ENCODE measurements around the gene UPK3B. TPM values are rescaled to one million over a fixed set of nuclear protein-coding genes. Genes with fewer than 3 reads are reported as not detected.
A peak's percentile ranks its signal among the peaks of the same experiment; 100 is the strongest.

Gene UPK3B
- total and polyA plus RNA-seq, 9 of the 15 experiments (the other 6 are each of a cell fraction or from before 2014, with no cell fraction given), result not detected

DNA sequence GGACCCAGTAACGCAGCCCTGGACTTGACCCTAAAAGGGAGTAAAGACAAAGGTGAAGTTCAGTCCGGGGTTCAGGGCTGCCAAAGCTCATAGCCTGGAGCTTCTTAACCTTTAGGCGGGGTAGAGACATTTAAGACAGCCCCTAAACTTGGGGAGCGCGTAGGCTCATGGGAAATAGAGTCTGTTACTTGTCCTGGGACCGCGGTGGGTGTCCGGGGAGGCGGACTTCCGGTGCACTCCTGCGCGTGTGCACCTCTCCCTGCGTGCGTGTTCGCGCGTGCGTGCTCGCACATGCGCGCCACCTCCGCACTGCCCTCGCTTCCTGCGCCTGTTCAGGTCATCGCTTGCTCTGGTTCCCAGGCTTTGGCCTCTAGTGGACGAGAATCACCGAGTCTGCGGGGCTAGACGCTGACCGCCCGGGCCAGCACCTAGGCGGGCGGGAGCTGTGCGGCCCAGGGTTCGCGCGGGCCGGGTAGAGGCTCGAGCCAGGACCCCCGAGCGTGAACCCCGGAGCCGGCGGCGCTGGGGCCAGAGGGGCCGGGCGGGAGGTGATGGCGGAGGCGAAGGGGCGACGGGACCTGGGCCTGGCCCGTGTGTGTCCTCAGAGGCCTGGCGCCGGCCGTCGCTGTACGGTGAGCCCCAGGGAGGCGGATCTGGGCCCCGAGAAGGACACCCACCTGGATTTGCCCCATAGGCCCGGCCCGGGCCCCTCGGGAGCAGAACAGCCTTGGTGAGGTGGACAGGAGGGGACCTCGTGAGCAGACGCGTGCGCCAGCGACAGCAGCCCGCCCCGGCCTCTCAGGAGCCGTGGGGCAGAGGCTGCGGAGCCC is 38.9 kb downstream of the UPK3B start (continued):
- TF ChIP-seq CBX5 (IDR thresholded peaks at IDR 0.05; ENCODE audit: borderline replicate concordance, low read depth), result 0 out of 2 replicates have a peak, but pooled peaks have one; percentile 16
- TF ChIP-seq, protein P1, sequence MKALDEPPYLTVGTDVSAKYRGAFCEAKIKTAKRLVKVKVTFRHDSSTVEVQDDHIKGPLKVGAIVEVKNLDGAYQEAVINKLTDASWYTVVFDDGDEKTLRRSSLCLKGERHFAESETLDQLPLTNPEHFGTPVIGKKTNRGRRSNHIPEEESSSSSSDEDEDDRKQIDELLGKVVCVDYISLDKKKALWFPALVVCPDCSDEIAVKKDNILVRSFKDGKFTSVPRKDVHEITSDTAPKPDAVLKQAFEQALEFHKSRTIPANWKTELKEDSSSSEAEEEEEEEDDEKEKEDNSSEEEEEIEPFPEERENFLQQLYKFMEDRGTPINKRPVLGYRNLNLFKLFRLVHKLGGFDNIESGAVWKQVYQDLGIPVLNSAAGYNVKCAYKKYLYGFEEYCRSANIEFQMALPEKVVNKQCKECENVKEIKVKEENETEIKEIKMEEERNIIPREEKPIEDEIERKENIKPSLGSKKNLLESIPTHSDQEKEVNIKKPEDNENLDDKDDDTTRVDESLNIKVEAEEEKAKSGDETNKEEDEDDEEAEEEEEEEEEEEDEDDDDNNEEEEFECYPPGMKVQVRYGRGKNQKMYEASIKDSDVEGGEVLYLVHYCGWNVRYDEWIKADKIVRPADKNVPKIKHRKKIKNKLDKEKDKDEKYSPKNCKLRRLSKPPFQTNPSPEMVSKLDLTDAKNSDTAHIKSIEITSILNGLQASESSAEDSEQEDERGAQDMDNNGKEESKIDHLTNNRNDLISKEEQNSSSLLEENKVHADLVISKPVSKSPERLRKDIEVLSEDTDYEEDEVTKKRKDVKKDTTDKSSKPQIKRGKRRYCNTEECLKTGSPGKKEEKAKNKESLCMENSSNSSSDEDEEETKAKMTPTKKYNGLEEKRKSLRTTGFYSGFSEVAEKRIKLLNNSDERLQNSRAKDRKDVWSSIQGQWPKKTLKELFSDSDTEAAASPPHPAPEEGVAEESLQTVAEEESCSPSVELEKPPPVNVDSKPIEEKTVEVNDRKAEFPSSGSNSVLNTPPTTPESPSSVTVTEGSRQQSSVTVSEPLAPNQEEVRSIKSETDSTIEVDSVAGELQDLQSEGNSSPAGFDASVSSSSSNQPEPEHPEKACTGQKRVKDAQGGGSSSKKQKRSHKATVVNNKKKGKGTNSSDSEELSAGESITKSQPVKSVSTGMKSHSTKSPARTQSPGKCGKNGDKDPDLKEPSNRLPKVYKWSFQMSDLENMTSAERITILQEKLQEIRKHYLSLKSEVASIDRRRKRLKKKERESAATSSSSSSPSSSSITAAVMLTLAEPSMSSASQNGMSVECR (CRISPR knock-in tag; IDR thresholded peaks at IDR 0.05), result peak; percentile 70
- TF ChIP-seq FOXA3 (CRISPR knock-in tag; conservative IDR thresholded peaks at IDR 0.05 in 1 of 2, IDR thresholded peaks at IDR 0.05 in 1 of 2), result 0 out of 4 replicates have a peak, but pooled peaks of 1 of the 2 experiments have one; percentile 55
- TF ChIP-seq GABPB1 (CRISPR knock-in tag; IDR thresholded peaks at IDR 0.05), result peak; percentile 96
- 0 out of 2 replicates have a peak, but pooled peaks have one; percentile 70 for TF ChIP-seq CTBP1 (IDR thresholded peaks at IDR 0.05; ENCODE audit: borderline replicate concordance)
- 0 out of 2 replicates have a peak, but pooled peaks have one; percentile 14 for TF ChIP-seq MXI1 (IDR thresholded peaks at IDR 0.05; ENCODE audit: low read depth, low read length)
- peak; percentile 4; the same call in 1 of the 2 replicates for TF ChIP-seq NFRKB (IDR thresholded peaks at IDR 0.05; ENCODE audit: low read depth)
- peak; percentile 80 for TF ChIP-seq CREM (IDR thresholded peaks at IDR 0.05; ENCODE audit: low read depth)
- peak; percentile 66; the same call in 1 of the 2 replicates for TF ChIP-seq GTF2E2 (tag; IDR thresholded peaks at IDR 0.05)
- peak; percentile 77; the same call in 1 of the 2 replicates for TF ChIP-seq TGIF2 (CRISPR knock-in tag; IDR thresholded peaks at IDR 0.05)
- TF ChIP-seq ZNF76 (CRISPR knock-in tag; IDR thresholded peaks at IDR 0.05; ENCODE audit: borderline replicate concordance), result peak; percentile 28; the same call in 1 of the 2 replicates
- peak in 1 of 2 experiments; percentile 79; a peak in 1 of 4 replicates for TF ChIP-seq MAZ (CRISPR knock-in tag; conservative IDR thresholded peaks at IDR 0.05 in 1 of 2, IDR thresholded peaks at IDR 0.05 in 1 of 2)
- TF ChIP-seq KDM5B (IDR thresholded peaks at IDR 0.05; ENCODE audit: insufficient replicate concordance, low read depth, low read length), result peak; percentile 55
- TF ChIP-seq, protein P2, sequence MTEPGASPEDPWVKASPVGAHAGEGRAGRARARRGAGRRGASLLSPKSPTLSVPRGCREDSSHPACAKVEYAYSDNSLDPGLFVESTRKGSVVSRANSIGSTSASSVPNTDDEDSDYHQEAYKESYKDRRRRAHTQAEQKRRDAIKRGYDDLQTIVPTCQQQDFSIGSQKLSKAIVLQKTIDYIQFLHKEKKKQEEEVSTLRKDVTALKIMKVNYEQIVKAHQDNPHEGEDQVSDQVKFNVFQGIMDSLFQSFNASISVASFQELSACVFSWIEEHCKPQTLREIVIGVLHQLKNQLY (CRISPR knock-in tag; conservative IDR thresholded peaks at IDR 0.05), result peak in 1 of 2 experiments; percentile 22; a peak in 1 of 4 replicates
- TF ChIP-seq, protein P3, sequence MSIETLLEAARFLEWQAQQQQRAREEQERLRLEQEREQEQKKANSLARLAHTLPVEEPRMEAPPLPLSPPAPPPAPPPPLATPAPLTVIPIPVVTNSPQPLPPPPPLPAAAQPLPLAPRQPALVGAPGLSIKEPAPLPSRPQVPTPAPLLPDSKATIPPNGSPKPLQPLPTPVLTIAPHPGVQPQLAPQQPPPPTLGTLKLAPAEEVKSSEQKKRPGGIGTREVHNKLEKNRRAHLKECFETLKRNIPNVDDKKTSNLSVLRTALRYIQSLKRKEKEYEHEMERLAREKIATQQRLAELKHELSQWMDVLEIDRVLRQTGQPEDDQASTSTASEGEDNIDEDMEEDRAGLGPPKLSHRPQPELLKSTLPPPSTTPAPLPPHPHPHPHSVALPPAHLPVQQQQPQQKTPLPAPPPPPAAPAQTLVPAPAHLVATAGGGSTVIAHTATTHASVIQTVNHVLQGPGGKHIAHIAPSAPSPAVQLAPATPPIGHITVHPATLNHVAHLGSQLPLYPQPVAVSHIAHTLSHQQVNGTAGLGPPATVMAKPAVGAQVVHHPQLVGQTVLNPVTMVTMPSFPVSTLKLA (conservative IDR thresholded peaks at IDR 0.05), result peak; percentile 87 to 93

All from K562 (cell line).